IPS DF 19.7 (cell line): Measurements from ENCODE around the gene CAPN10.

ENCODE experiments used
- DNase-seq: peaks from one replicate; pipeline ENCODE4 v3.0.0-alpha.2; 2013; ENCODE audit warnings: low read depth, low spot score

CAPN10 gene

GRCh38 chr2:240589375-240589774 is 2.8 kb downstream of the CAPN10 start:
- DNase-seq = no peak

DNA sequence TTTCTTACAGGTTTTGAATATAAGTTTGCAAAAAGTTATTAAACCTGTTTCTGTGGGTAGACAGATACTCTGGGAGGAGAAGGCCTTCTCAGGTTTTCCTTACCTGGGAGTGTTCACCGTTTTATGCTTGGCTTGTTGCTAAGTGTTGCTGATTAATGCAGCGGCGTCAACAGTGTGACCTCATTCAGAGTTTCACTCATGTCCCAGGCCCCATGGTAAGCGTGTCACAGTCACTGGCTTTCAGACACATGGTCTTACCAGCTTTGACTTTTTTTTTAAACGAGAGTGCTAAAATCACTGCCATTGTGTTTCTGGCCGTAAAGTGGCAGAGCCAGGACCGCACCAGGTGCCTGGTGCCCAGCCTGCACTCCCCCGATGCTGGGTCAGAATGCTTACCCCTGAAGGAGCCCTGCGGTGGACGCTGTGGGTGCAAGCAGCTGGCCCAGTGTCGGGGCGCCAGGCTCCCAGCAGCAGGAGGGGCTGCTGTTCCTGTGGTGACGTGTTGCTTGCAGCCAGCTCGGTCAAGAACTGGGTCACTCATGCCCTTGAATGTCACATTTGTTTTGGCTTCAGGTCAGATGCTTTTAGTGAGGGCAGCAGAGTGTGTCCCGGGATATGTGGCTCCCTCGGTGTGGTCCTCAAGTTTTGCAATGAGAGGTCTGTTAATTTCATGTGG is 3.5 kb downstream of the CAPN10 start:
- no peak for DNase-seq

DNA sequence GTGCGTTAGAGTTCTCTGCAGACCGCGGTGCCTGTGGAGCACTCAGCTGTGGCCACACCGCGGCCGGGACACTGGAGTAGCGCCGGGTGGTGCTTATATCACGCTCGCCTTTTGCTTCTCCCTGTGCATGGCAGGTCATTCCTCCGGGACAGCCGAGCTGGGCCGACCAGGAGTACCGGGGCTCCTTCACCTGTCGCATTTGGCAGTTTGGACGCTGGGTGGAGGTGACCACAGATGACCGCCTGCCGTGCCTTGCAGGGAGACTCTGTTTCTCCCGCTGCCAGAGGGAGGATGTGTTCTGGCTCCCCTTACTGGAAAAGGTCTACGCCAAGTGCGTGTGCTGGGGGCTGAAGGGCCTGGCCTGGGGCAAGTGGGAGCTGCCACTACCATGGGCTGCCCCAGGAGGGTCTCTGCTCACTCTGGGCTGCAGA is 4.2 kb downstream of the CAPN10 start:
- DNase-seq = no peak

DNA sequence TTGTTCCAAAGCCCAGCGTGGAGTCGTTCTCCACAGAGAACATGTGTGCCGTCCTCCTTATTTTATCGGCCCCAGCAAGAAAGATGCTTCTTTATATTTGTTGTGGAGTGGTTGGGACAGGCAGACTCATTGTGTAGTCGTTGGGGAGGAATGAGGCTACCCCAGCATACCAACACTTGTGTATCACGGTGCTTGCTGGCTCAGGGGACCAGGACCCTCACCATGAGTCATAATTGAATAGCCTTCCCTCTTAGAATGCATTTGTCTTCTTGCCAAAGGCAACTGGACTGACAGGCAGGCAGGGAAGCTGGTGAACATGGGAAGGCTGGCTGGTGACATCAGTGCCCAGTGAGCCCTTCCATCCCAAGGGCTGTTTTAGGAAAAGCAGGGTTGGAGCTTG is 4.7 kb downstream of the CAPN10 start:
- no peak for DNase-seq

DNA sequence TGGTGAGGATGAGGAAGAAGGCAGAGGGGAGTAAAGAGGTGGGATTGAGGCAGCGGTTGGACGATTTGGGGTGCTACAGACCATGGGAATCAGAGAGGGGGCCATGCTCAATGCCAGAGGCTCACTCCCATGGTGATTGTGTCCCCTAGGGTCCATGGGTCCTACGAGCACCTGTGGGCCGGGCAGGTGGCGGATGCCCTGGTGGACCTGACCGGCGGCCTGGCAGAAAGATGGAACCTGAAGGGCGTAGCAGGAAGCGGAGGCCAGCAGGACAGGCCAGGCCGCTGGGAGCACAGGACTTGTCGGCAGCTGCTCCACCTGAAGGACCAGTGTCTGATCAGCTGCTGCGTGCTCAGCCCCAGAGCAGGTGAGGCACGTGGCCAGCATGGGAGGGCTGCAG is 5.2 kb downstream of the CAPN10 start:
- no peak for DNase-seq

GRCh38 chr2:240593026-240593702 is 6.6 kb downstream of the CAPN10 start:
- DNase-seq = no peak

DNA sequence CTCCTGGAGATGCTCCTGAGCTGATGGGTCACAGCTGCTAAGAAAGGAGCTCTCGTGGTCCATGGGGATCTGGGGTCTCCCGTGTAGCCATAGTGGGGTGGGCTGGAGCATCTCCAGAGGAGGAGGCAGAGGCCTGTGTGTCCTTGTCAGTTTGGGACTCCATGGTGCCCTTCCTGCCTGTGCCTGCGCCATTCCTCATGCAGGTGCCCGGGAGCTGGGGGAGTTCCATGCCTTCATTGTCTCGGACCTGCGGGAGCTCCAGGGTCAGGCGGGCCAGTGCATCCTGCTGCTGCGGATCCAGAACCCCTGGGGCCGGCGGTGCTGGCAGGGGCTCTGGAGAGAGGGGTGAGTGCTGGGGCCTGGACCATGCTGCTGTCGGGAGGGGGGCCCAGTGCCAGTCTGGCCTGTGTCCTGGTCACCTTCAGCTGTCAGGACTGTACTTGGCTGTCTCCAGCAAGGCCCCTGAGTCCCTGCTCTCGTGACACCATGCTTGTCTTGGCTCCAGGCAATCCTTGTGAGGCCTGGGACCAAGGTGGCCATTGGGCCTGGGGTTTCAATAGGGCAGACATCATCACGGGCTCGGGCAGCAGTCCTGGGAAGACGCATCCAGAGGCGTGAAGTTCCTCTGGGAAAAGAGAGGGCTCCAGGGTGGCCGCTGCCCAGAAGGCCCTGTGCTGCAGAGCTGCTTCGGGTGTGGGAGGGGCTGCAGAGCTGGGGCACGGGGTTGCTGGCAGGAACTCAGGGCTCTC is 7.3 kb downstream of the CAPN10 start:
- DNase-seq = no peak

GRCh38 chr2:240594511-240595380 is 8.2 kb downstream of the CAPN10 start:
- no peak for DNase-seq

GRCh38 chr2:240595381-240596079 is 9.0 kb downstream of the CAPN10 start:
- no peak for DNase-seq

DNA sequence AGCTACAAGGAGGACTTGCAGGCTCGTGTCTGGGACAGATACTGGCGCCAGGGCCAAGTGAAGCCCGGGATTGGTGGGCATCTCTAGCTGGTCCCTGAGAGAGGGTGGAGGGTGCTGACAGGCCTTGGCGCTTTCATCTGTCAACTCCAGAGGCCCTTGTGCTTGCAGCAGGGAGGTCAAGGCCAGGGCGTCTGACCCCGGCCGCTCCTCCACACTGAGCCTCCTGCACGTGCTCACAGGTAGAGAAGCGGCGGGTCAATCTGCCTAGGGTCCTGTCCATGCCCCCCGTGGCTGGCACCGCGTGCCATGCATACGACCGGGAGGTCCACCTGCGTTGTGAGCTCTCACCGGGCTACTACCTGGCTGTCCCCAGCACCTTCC is 9.5 kb downstream of the CAPN10 start:
- DNase-seq = no peak

DNA sequence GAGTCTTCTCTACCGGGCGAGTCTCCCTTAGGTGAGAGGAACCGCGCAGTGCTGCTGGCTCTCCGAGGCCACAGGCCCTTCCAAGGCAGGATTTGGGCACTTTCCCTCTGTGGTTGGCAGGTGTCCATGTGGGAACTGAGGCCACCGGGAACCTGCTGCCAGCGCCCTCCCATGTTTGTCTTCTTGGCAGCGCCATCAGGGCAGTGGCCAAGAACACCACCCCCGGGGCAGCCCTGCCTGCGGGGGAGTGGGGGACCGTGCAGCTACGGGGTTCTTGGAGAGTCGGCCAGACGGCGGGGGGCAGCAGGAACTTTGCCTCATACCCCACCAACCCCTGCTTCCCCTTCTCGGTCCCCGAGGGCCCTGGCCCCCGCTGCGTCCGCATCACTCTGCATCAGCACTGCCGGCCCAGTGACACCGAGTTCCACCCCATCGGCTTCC is 10.0 kb downstream of the CAPN10 start:
- DNase-seq = no peak

- DNase-seq = no peak
These were observed 10.5 kb downstream of the CAPN10 start for GRCh38 chr2:240597054-240597418.

DNA sequence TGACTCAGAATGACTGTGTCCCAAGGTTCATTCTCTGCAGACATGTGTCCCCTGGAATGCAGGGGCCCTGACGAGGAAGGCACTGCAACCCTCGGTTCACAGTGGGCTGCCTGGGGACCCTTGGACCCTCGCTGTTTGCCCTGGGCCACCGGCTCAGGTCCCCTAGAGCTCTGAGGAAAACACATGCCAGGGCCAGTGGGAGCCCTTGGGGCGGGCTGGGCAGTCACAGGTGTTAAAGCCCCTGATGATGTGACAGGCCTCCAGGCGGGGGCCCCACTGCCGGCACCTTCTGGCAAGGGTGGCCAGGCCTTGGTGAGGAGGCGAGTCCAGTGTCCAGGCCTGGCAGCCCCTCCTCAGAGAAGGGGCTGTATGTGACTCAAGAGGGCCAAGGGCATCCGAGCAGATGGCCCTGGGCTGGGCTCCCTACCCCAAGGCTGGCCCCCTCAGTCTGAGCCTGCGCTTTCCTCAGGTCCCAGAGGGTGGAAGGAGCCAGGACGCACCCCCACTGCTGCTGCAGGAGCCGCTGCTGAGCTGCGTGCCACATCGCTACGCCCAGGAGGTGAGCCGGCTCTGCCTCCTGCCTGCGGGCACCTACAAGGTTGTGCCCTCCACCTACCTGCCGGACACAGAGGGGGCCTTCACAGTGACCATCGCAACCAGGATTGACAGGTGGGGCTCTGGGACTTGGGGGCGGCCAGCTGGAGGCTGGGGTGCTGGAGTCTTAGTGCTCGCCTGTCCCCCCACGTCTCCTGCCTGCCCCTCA is 11.1 kb downstream of the CAPN10 start:
- no peak for DNase-seq

DNA sequence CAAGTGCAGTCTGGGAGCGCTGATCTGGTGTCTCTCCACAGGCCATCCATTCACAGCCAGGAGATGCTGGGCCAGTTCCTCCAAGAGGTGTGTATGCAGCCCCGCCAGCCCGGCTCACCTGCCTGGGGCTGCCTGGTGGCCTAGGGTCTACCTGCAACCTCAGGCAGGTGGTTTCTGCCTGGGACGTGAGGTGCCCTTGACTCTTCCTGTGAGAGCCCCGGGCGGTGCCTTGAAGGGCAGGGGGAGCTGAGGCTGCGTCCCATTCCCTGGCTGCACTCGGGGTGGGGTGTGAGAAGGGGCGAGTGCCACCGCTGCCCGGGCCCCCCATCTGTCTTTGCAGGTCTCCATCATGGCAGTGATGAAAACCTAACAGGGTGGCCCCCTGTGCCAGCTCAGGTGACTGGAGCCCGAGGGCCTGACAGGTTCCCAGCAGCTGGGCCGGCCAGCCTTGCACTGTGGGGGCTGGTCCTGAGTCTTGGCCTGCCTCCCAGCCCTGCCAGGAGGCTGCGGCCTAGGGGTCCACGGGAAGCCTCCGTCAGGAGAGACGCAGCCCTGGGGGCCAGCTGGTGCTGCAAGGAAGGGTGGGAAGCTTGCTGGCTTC is 11.9 kb downstream of the CAPN10 start:
- DNase-seq = no peak

GRCh38 chr2:240599141-240599583 is 12.6 kb downstream of the CAPN10 start:
- no peak for DNase-seq

- DNase-seq = no peak
These were observed 14.0 kb downstream of the CAPN10 start for GRCh38 chr2:240600451-240600961.

GRCh38 chr2:240601061-240601830 is 14.7 kb downstream of the CAPN10 start:
- no peak for DNase-seq

GRCh38 chr2:240601831-240602160 is 15.3 kb downstream of the CAPN10 start:
- no peak for DNase-seq
